RKO (cell line): ENCODE data around the gene ZEB2.

ENCODE experiments used
- DNase-seq: peaks from one replicate; pipeline ENCODE4 v3.0.0-alpha.2; 2016; ENCODE audit warnings: low spot score

ZEB2 gene

DNA sequence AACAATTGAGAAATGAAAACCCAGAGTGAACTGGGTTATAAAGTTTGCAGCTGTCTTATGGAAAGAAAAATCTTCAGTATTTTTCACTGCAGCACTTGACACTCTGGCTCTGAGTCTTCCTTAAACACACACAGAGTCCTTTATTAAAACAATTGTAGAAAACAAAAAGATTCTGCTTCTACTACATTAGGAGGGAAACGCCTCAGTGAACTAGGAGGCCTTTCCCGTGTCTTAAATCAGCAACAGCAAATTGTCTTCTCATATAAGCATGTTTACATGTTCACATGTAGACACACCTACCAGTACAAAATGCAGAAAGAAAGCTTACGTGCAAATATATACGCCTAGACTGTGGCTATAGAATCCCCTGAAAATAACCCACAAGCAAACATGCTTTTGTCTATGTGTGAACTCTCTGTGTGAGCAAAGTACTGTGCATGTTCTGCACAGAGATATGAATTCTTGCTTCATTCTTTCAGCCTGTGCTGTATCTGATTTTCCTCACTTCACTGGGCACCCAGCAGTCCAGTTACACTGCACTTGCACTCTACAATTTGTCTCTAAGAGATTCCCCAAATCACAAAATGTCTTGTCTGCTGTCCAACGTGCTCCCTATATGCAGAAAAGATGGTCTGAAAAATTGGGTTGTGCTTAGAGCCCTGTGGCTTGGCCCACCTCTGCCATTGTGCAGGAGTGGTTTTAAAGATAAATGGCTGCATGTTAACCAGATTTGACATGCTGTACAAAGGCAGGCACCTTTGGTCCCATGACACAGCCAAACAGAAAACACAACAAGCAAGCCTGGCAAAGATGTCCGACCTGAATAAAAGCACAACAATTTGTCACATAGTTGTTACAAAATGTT is 24.5 kb downstream of the ZEB2 start:
- DNase-seq = no peak

DNA sequence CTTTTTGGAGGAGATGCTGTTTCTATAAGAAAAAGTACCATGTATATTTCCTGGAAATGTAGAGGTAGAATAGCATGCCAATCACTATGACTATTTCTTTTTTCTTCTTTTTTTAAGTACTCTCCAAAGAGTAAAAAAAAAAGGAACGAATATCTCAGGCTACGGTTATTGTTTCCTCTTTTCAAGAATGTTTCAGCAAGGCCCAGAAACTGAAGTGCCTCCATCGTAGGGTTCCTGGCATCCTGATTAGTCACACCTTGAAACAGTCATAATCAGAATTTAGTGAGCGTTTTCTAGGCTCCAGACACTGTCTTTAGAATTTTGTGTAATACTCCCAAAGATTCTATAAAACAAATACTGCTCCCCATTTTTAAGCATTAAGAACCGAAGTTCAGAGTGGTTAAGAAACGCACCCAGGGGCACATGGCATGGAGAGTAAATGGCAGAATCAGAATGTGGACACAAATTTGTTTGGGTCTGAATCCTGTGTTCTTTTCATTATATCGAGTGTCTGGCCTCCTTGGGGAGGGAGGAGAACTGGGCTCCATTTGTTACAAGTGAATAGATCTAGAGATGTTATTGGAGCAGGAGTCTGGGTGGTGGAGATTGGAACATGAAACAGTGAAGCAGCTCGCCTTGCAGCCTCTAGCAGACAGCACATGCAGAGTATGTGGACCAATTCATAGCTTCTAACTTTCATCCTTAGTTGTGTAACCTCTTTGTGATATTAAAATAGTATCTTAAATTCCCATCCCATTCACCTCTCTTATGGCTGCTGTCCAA is 26.7 kb downstream of the ZEB2 start:
- no peak for DNase-seq

DNA sequence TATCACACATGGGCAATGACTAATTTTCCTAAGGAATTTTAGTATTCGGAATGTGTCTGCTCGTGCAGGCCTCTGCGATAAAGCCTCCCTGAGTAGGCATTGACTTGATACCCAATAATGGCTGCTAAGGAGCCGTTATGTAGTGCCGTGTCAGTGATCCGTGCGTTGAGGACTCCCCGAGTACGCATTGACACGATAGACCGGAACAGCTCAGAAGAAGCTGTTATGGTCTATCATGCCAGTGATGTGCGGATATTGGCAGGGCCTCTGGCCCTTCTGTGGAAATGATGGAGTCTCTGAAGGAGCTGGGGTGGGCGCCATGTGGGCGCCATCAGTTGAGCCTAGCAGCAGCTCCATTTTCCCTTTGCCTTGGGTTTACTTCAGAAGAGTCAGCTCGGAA is 29.1 kb downstream of the ZEB2 start:
- no peak for DNase-seq

DNA sequence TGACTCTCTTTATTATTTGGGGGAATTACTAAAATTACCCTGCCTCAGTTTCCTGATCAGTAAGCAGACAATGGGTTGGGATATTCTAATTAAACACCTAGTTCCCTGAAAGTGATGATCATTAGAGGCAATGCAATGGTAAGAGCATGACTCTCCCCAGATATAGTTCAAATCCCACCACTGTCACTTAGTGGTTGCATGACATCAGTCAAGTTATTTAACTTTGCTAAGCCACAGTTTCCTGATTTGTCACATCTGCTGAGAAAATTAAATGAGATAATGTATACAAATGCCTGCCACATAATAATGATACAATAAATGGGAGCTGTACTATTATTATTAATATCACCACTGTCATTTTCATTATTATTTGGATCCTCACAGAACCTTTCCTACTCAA is 29.9 kb downstream of the ZEB2 start:
- DNase-seq = no peak

DNA sequence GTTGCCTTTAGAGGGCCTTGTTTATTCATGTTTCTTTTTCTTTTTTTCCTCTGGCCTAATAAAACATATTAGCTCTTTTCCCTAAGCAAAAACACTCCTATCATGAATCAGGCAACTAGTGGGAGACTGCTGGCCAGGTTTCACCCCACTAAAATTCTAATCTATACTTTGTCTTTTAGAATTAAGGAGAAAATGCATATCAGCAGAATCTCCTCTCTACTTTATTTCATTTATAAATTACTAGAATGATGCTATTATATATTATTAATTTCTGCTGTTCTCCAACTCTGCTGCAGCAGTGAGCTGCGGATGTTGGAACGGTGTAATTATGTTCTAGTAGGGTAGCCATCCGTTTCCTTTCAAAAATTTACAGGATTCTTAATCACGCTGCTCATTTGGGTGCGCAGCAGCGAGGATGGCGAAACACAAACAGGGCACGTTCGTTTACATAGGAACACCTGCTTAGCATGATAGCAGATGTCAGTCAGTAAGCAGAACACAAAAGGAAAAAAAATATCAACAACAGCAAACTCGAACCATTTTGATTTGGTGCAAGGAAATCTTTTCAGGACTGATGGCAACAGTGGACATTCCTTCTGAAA is 30.5 kb downstream of the ZEB2 start:
- no peak for DNase-seq

GRCh38 chr2:144484201-144484948 is 35.5 kb downstream of the ZEB2 start:
- DNase-seq = no peak

- no peak for DNase-seq
Observed at GRCh38 chr2:144481666-144482065, 38.3 kb downstream of the ZEB2 start.

GRCh38 chr2:144481109-144481508 is 38.8 kb downstream of the ZEB2 start:
- no peak for DNase-seq

- no peak for DNase-seq
Observed at GRCh38 chr2:144480285-144480684, 39.6 kb downstream of the ZEB2 start.

GRCh38 chr2:144479659-144480058 is 40.3 kb downstream of the ZEB2 start:
- no peak for DNase-seq

DNA sequence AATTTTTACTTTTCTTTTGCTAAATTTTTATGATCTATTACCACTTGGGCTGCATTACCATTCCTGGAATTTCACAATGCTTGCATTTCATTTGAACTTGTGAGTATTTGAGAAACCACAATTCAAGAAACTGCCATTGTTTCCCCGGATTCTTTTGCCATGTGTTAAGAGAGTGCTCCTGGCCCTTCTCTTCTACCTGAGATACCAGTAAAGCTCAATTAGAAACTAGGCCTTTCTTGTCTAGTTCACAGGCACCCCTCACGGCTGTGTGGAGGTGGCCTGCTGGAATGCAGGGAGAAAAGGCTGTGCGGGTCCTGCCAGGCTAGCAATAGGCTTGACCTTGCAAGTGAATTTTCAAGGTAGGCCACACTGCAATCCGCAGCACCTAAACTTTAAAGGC is 40.8 kb downstream of the ZEB2 start:
- DNase-seq = no peak

GRCh38 chr2:144477957-144478311 is 42.0 kb downstream of the ZEB2 start:
- no peak for DNase-seq

GRCh38 chr2:144477281-144477956 is 42.5 kb downstream of the ZEB2 start:
- DNase-seq = no peak

- DNase-seq = no peak
Observed at GRCh38 chr2:144476682-144477081, 43.2 kb downstream of the ZEB2 start.

- no peak for DNase-seq
Observed at GRCh38 chr2:144475569-144476275, 44.2 kb downstream of the ZEB2 start.

- no peak for DNase-seq
Observed at GRCh38 chr2:144475044-144475443, 44.9 kb downstream of the ZEB2 start.

DNA sequence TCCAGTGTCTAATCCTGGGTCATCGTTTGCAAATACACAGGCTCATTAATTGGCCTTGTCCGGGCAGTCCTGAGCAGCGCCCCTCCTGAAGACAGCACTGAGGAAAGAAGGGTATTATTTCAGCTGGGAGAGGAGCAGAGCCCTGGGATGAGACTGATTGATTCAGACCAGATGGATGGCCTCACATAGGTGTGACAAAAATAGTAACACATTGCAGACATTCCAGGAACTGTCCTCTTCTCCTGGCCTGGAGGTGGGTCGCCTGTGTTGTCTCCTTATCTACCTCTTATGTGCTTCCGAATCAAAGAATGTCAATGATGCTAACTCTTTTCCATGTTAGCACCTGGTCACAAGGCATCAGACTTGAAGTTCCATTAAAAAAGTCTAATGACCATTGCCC is 45.9 kb downstream of the ZEB2 start:
- no peak for DNase-seq

DNA sequence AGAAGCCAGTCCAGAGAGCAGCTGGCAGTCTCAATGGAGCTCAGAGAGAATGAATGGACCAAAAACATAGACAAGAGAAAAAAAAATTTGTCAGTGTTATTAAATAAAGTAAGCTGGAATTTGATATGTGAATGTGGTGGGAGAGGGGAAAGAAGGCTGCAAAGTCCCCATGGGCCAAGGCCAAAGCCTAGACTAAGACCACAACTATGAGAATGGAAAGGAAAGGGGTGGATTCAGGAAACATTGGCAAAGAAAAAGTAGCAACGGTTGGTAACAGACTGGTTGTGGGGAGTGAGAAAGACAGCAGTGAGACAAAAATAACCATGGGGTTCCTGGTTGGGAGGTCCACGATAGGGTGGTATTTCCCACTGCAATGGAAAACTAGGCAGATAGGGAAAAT is 47.0 kb downstream of the ZEB2 start:
- no peak for DNase-seq

GRCh38 chr2:144472046-144472412 is 47.9 kb downstream of the ZEB2 start:
- DNase-seq = no peak

- no peak for DNase-seq
Observed at GRCh38 chr2:144471305-144472045, 48.4 kb downstream of the ZEB2 start.
